Neural crest cell (in vitro differentiated cells): ENCODE results near the gene PRKAR1A. TPM values are rescaled to one million over a fixed set of nuclear protein-coding genes. Genes with fewer than 3 reads are reported as not detected.

Experiments
- DNase-seq: peaks from one replicate; pipeline ENCODE4 v3.0.0; 2021; ENCODE audit warnings: low read depth, mixed read lengths, low spot score
- H3K27ac Mint-ChIP-seq: one replicate; pipeline ENCODE4 v1.8.0; 2021; ENCODE audit warnings: mild to moderate bottlenecking, mixed read lengths; ENCODE audit not compliant: unreplicated experiment
- H3K27me3 Mint-ChIP-seq: 2 replicates; pipeline ENCODE4 v1.8.0; 2021; ENCODE audit warnings: low read depth, mild to moderate bottlenecking, mixed read lengths
- H3K36me3 Mint-ChIP-seq: 2 replicates; pipeline ENCODE4 v1.8.0; 2021; ENCODE audit warnings: low read depth, mild to moderate bottlenecking, mixed read lengths
- H3K4me1 Mint-ChIP-seq: 2 replicates; pipeline ENCODE4 v1.8.0; 2021; ENCODE audit warnings: mixed read lengths
- H3K4me3 Mint-ChIP-seq: one replicate; pipeline ENCODE4 v1.8.0; 2021; ENCODE audit warnings: mild to moderate bottlenecking, mixed read lengths
- H3K9me3 Mint-ChIP-seq: 2 replicates; pipeline ENCODE4 v1.8.0; 2021; ENCODE audit warnings: mixed read lengths
- CTCF ChIP-seq: fragments of 200-600 bp; sonication (generic); conservative IDR thresholded peaks from 2 replicates; pipeline ENCODE4 v1.5.0; 2021; ENCODE audit warnings: antibody characterized with exemption, mild to moderate bottlenecking
- total RNA-seq: library from RNA; stranded (reverse); gene quantifications from 2 replicates; pipeline ENCODE4 v1.2.1, GENCODE V29; 2021

PRKAR1A gene
- total RNA-seq, 1 donor from 2014 or later: 250 TPM

GRCh38 chr17:68505951-68506350 lies 6.3 kb upstream of the PRKAR1A start:
- DNase-seq: no peak
- H3K27me3 Mint-ChIP-seq: peaks cover 10% of the 10 kb centered on the region
- H3K9me3 Mint-ChIP-seq: no peaks in the 10 kb centered on the region
- H3K27ac Mint-ChIP-seq: no peak overlapping the region
- peaks cover 12% of the 10 kb centered on the region for H3K4me1 Mint-ChIP-seq
- no peak overlapping the region for H3K4me3 Mint-ChIP-seq
- no peak for TF ChIP-seq CTCF
- H3K36me3 Mint-ChIP-seq: no peaks in the 10 kb centered on the region

GRCh38 chr17:68507576-68507975 lies 4.7 kb upstream of the PRKAR1A start:
- TF ChIP-seq CTCF: no peak
- Mint-ChIP-seq H3K4me3 (no peak overlapping the region), H3K4me1 (peaks cover 22% of the 10 kb centered on the region), H3K27ac (no peak overlapping the region), H3K9me3 (no peaks in the 10 kb centered on the region), H3K27me3 (no peaks in the 10 kb centered on the region), H3K36me3 (no peaks in the 10 kb centered on the region)
- no peak for DNase-seq

- H3K27ac Mint-ChIP-seq: no peak overlapping the region
- no peaks in the 10 kb centered on the region for H3K36me3 Mint-ChIP-seq
- H3K9me3 Mint-ChIP-seq: no peaks in the 10 kb centered on the region
Observed at GRCh38 chr17:68509141-68510057, 2.8 kb upstream of the PRKAR1A start.

GRCh38 chr17:68511254-68511670 lies 968 bp upstream of the PRKAR1A start:
- peaks cover 2% of the 10 kb centered on the region for H3K36me3 Mint-ChIP-seq
- peak overlapping the region; percentile 83 for H3K27ac Mint-ChIP-seq
- DNase-seq: no peak
- H3K4me3 Mint-ChIP-seq: peak overlapping the region; percentile 86
- no peaks in the 10 kb centered on the region for H3K9me3 Mint-ChIP-seq
- H3K27me3 Mint-ChIP-seq: no peaks in the 10 kb centered on the region
- H3K4me1 Mint-ChIP-seq: peaks cover 53% of the 10 kb centered on the region
- peak; percentile 32 for TF ChIP-seq CTCF

More at GRCh38 chr17:68509141-68510057, 2.8 kb upstream of the PRKAR1A start:
- DNase-seq: no peak
- H3K4me1 Mint-ChIP-seq: peaks cover 37% of the 10 kb centered on the region
- H3K4me3 Mint-ChIP-seq: peak overlapping the region; percentile 82
- no peaks in the 10 kb centered on the region for H3K27me3 Mint-ChIP-seq
- TF ChIP-seq CTCF: no peak

GRCh38 chr17:68511671-68512246 lies 471 bp upstream of the PRKAR1A start:
- peak; percentile 72 for DNase-seq
- no peak for TF ChIP-seq CTCF
- H3K27ac Mint-ChIP-seq: peak overlapping the region; percentile 99
- H3K4me3 Mint-ChIP-seq: peak overlapping the region; percentile 99
- peaks cover 55% of the 10 kb centered on the region for H3K4me1 Mint-ChIP-seq
- H3K9me3 Mint-ChIP-seq: no peaks in the 10 kb centered on the region
- peaks cover 5% of the 10 kb centered on the region for H3K36me3 Mint-ChIP-seq
- no peaks in the 10 kb centered on the region for H3K27me3 Mint-ChIP-seq
